M059J (cell line): ENCODE results near the gene DNASE1L2. TPM values are rescaled to one million over a fixed set of nuclear protein-coding genes. Genes with fewer than 3 reads are reported as not detected.
"Not testable (repeated sequence)": the region's sequence is repeated elsewhere in the genome, so short reads cannot be mapped to it uniquely, and the experiment has no call there.

Source experiments
- DNase-seq: peaks from one replicate; pipeline ENCODE4 v3.0.0-alpha.2; 2012; ENCODE audit warnings: low read depth
- total RNA-seq: library from RNA; depleted of rRNA; stranded (reverse); fragments of >200 nt; shearing (Covaris generic); gene quantifications from 2 replicates; pipeline ENCODE4 v1.2.3, GENCODE V29; 2014; rRNA removed

The DNASE1L2 gene
- 0.64 TPM in 1 of 2 replicates, not detected in the other for total RNA-seq

- DNase-seq: peak; percentile 30
Observed at GRCh38 chr16:2236337-2237101, at the start of gene DNASE1L2. Gene DNASE1L2, plus strand, starts transcription at chr16:2236444. Its CDS starts 373 bp downstream, at chr16:2236817.

- no peak for DNase-seq
Observed at GRCh38 chr16:2186505-2186904, 49.7 kb upstream of the DNASE1L2 start.

GRCh38 chr16:2187212-2187611 lies 49.0 kb upstream of the DNASE1L2 start:
- DNase-seq: no peak

GRCh38 chr16:2188395-2188794 lies 47.8 kb upstream of the DNASE1L2 start:
- no peak for DNase-seq

- DNase-seq: no peak
Observed at GRCh38 chr16:2189252-2189893, 46.9 kb upstream of the DNASE1L2 start.

- no peak for DNase-seq
Observed at GRCh38 chr16:2190002-2190658, 46.1 kb upstream of the DNASE1L2 start.

- no peak for DNase-seq
Observed at GRCh38 chr16:2190659-2191445, 45.4 kb upstream of the DNASE1L2 start.

GRCh38 chr16:2191446-2191706 lies 44.9 kb upstream of the DNASE1L2 start:
- no peak for DNase-seq

GRCh38 chr16:2194166-2194834 lies 41.9 kb upstream of the DNASE1L2 start:
- peak; percentile 90 for DNase-seq

- DNase-seq: peak; percentile 51
Observed at GRCh38 chr16:2194852-2195321, 41.4 kb upstream of the DNASE1L2 start.

- DNase-seq: no peak
Observed at GRCh38 chr16:2195322-2196161, 40.7 kb upstream of the DNASE1L2 start.

- DNase-seq: no peak
Observed at GRCh38 chr16:2196162-2196980, 39.9 kb upstream of the DNASE1L2 start, which contains the start of gene CASKIN1. Gene CASKIN1, minus strand, starts transcription at chr16:2196605. Its CDS starts 173 bp downstream, at chr16:2196432.

GRCh38 chr16:2196981-2197511 lies 39.2 kb upstream of the DNASE1L2 start:
- DNase-seq: no peak

- no peak for DNase-seq
Observed at GRCh38 chr16:2197765-2198164, 38.5 kb upstream of the DNASE1L2 start.

GRCh38 chr16:2198283-2198682 lies 38.0 kb upstream of the DNASE1L2 start:
- DNase-seq: no peak

- DNase-seq: no peak
Observed at GRCh38 chr16:2199095-2199494, 37.1 kb upstream of the DNASE1L2 start.

- no peak for DNase-seq
Observed at GRCh38 chr16:2199621-2200139, 36.6 kb upstream of the DNASE1L2 start.

- DNase-seq: no peak
Observed at GRCh38 chr16:2200313-2200712, 35.9 kb upstream of the DNASE1L2 start.

- DNase-seq: not testable (repeated sequence)
Observed at GRCh38 chr16:2203119-2203688, 33.0 kb upstream of the DNASE1L2 start.
